GM18517 (cell line): ENCODE results near the gene ZNF320.
"Not testable (repeated sequence)": the region's sequence is repeated elsewhere in the genome, so short reads cannot be mapped to it uniquely, and the experiment has no call there.

Experiments
- ATAC-seq: cut with Tn5 transposase; IDR thresholded peaks from one replicate; pipeline ENCODE4 v1.9.1; 2021; ENCODE audit warnings: mild to moderate bottlenecking, moderate library complexity; ENCODE audit not compliant: unreplicated experiment

Gene ZNF320

DNA sequence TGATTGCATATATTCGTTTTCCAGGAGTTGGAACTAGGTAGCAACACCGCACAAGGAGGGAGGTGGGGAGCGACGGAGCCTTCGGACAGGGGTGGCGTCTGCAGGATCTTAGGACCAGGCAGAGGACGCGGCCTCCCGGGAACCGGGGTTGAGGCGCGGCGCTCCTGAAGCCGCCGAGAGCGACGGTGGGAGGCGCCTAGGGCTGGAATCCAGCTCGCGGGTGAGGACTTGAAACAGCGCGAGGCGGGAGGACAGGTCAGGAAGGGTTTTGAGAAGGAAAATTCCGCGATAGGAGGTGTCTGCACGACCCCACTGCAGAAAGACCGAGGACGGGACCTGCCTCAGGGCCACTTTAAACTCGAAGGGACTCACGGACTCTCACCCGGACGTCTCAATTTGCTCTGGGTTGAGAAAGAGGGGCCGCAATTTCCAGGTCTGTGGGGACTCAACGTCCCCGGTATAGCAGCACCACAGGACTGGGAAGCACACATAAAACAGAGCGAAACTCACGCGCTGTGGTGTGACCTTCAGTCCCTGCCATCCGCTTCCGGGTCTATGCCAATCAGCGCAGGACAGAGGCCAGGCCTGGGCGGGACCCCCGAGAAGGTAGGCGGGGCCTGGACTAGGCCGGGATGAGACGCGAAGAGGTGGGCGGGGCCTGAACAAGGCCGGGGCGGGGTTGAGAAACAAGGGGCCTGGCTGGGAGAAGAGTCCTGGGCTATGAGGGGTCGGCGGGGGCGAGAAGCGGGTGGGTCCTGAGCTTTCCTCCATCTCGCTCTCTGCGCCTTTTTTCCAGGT lies at the start of gene ZNF320:
ZNF320 (minus strand) TSS at position 498 of the 798 bp plus-strand sequence. CDS start 7,380 bp downstream, outside the sequence.
- peak; percentile 94 for ATAC-seq

DNA sequence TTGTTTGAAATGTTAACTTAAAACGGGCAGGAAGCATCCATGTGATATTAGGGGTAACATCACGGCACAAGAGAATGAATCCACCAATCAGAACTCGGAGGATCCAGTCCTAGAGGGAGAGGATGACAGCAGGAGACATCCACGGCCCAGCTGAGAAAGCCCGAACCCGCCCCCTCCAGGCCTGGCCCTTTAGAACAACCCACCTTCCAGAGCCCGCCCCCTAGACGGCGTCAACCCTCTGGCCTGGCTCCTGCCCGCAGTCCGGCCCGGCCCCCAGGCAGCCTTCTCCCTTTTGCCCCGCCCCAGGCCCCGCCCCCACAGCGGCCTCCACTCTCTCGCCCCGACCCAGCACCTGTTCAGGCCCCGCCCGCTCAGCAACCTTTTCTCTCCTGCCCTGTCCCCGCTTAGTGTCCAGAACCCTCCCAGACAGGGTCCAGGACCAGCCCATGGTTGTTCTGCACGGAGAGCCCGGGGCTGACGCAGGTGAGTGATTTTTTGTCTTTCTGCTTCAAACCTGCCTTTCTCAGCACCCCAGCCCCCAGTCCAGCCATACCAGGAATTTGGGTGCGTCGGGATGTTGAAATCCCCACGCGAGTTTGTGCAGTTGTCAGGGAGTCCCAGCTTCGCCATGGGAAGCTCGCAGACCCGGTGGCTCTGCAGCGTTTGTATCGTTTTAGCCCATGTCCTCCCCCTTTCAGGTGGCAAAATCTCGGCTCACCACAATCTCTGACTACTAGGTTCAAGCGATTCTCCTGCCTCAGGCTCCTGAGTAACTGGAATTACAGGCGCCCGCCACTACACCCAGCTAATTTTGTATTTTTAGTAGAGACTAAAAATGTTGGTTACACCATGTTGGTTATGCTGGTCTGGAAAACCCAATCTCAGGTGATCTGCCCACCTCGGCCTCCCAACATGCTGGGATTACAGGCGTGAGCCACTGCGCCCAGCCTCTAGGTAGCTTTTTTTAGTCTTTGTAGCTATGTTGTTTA lies 49.2 kb upstream of the ZNF320 start:
- no peak for ATAC-seq

DNA sequence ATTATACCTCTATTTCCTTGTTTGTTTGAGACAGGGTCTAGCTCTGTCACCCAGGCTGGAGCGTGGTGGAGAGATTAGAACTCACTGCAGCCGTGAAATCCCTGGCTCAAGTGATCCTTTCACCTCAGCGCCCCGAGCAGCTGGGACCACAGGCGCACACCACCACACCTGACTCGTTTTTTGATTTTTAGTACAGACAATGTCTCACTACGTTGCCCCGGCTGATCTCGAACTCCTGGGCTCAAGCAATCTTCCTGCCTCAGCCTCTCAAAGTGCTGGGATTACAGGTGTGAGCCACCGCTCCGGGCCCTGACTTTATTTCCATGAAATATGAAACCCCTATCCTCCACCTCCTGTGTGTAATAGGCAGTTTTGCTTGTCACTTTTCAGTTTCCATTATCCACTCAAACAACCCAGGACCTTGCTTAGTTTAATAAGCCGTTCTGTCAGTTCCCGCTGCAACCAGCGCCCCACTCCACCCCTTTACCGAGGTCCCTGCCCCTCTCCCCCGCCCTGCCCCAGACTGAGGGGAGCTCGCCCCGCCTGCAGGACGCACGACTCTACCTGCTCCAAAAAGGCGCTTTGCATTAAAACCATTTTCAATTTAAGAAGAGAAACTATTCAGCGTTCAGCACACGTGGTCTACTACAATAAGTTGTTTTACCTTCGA lies 48.4 kb upstream of the ZNF320 start:
- ATAC-seq = no peak

DNA sequence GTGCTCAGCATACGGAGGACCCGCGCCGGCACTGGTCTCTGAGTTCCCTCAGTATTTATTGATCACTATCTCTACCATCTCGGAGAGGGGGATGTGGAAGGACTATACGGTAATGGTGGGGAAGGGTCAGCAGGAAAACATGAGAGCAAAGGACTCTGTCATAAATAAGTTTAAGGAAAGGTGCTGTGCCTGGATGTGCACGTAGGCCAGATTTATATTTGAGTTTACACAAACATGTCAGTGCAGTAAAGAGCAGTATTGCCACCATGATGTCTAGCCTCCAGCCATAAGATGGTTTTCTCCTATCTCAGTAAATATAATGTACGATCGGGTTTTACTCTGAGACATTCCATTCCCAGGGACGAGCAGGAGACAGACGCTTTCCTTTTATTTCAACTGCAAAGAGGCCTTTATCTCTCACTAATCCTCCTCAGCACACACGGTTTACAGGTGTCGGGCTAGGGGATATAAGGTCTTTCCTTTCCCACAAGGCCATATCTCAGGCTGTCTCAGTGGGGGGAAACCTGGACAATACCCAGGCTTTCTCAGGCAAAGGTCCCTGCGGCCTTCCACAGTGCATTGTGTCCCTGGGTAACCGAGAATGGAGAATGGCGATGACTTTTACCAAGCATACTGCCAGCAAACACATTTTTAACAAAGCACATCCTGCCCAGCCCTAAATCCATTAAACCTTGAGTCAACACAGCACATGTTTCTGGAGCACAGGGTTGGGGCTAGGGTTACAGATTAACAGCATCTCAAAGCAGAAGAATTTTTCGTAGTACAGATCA lies 47.5 kb upstream of the ZNF320 start:
- ATAC-seq = not testable (repeated sequence)

DNA sequence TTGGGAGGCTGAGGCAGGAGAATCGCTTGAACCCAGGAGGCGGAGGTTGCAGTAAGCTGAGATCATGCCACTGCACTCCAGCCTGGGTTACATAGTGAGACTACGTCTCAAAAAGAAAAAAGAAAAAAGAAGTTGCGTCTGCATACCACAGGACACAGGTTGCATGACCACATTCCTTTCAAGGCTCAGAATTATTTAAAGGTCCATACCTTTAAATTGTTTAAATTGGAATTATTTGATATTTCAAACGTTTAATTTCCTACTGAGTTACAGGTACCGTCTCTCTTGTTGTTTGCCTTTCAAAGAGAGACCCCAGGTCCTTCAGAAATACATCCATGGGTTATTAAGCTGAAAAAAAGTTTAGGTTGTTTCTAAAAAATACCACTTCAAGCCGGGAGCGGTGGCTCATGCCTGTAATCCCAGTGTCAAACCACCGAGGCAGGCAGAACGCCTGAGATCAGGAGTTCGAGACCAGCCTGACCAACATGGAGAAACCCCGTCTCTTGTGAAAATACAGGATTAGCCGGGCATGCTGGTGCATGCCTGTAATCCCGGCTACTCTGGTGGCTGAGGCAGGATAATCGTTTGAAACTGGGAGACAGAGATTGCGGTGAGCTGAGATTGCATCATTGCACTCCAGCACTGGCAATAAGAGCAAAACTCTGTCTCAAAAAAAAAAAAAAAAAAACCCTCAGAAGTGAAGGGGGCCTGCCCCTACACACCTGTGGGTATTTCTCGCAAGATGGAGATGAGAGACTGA lies 46.6 kb upstream of the ZNF320 start:
- ATAC-seq = no peak

DNA sequence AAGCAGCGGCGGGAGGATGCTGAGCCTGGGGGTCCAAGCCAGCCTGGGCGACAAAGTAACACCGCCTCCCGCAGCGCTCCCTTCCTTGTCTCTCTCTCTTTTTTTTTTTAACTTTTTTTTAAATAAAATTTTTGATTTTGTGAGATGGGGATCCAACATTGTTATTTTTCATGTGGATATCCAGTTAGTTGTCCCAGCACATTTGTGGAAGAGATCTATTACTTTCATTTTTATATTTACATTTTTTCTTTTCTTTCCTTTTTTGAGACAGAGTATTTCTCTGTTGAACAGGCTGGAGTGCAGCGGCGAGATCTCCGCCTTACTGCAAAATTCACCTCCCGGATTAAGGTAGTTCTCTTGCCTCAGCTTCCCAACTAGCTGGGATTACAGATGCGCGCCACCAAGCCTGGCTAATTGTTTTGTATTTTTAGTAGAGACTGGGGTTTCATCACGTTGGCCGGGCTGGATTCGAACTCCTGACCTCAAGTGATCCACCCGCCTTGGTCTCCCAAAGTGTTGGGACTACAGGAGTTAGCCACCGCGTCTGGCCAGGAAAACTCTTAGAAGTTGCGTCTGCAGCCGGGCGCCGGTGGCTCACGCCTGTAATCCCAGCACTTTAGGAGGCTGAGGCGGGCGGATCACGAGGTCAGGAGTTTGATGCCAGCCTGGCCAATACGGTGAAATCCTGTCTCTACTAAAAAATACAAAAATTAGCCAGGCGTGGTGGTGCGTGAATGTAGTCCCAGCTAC lies 45.9 kb upstream of the ZNF320 start:
- no peak for ATAC-seq

DNA sequence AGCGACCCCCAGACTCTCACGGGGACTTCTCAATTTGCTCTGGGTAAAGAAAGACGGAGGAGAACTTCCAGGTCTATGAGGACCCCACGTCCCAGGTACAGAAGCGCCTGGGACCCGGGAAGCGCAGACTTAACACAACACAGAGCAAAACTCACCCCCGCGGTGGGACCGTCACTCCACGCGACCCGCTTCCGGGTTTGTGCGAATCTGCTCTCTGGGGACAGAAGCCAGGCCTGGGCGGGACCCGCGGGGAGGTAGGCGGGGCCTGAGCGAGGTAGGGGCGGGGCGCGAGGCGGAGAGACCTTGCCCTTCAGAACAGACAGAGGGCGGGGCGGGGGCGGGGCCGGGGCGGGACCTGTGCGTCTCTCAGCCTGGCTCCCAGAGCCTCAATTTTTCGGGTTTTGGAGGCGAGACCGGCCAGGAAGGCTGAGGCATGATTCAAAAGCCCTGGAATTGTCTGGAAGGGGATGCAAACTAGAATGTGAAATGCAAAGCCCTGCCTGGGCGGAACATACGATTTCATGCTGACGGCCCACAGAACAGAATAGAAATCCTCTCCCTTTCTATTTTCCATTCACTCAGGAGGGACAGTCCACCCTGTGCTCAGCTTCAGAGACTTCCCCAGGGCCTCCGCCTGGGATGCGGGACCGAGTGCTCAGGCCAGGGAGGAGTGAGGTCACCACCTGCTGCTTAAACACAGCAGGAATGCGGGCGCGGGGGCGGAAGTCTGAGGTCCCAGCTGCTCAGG lies 45.1 kb upstream of the ZNF320 start:
- ATAC-seq = peak; percentile 84

DNA sequence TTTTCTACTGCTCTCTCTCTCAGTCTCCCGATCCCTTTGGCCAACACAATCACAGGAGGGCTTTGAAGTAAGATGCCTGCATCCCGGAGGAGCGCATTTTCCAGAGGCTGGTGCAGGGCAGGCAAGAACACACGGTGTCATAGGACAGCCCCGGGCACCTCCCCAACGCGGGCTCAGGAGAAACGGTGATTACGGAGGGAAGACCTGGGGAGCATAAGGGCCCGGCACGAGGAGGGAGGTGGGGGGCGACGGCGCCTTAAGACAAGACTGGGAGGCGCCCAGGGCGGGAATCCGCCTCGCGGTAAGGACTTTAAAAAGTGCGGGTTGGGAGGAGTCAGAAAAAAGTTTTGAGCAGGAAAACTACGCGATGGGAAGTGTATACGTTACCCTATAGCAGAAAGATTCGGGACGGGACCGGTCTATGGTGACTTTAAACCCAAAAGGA lies 44.5 kb upstream of the ZNF320 start:
- peak; percentile 20 for ATAC-seq

DNA sequence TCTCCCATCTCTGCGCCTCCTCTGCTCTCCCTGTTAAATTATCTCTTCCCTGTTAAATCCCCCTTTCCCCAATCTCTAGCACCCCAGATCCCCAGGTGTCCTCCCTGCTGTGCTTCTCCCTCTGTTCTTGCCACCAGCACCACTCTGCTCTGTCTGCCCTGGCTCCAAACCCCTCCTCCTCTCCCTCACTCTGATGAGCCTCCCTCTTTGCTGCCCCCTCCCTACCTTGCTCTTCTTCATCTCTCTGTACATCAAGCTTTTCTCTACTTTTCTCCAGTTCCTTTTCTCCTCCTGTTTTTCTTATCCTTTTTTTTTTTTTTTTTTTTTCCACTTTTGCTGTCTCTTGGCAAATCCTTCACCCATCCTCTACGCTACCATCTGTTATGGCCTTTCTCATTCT lies 44.1 kb upstream of the ZNF320 start:
- ATAC-seq = not testable (repeated sequence)

DNA sequence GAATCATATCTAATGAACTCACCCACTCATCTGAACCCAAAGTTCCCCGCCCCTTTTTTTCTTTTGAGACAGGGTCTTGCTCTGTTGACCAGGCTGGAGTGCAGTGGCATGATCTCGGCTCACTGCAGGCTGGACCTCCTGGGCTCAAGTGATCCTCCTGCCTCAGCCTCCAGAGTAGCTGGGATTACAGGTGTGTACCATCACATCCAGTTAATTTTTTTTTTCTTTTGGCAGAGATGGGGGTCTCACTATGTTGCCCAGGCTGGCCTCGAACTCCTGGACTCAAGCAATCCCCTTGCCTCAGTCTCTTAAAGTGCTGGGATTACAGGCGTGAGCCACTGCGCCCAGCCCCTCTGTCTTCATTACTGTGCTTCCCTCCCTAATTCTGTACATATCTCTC lies 43.5 kb upstream of the ZNF320 start:
- ATAC-seq = not testable (repeated sequence)

DNA sequence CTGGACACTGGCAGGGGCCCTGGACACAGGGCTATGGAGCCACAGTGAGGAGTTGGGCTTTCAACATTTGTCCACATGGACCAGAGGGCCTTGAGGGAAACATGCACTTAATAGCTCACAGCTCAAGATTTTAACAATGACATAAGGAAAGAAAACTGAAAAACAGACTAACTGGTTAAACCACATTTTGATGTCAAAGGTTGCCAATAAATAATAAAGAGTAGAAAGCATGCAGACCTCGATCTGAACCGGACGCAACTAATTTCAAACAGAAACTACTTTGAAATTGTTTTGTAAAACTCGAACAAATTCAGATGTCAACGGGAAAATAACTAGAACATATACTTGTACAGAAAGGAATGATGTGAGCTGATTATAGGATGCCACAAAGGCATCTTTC lies 41.3 kb upstream of the ZNF320 start:
- no peak for ATAC-seq

DNA sequence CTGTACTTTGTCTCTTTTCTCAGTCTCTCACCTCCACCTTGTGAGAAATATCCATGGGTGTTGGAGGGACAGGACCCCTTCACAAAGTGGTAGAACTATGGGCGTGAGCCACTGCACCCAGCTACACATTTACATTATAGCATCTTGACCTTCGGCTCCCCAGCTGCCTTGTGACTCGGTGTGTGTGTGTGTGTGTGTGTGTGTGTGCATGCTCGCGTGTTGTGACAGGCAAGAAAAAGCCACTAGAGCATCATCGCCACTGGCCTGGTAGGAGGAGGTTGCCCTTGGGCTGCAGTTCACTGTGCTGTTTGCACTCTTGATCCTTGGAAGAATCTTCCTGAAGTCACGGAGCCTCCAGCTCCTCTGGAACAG lies 39.5 kb upstream of the ZNF320 start:
- ATAC-seq = no peak

DNA sequence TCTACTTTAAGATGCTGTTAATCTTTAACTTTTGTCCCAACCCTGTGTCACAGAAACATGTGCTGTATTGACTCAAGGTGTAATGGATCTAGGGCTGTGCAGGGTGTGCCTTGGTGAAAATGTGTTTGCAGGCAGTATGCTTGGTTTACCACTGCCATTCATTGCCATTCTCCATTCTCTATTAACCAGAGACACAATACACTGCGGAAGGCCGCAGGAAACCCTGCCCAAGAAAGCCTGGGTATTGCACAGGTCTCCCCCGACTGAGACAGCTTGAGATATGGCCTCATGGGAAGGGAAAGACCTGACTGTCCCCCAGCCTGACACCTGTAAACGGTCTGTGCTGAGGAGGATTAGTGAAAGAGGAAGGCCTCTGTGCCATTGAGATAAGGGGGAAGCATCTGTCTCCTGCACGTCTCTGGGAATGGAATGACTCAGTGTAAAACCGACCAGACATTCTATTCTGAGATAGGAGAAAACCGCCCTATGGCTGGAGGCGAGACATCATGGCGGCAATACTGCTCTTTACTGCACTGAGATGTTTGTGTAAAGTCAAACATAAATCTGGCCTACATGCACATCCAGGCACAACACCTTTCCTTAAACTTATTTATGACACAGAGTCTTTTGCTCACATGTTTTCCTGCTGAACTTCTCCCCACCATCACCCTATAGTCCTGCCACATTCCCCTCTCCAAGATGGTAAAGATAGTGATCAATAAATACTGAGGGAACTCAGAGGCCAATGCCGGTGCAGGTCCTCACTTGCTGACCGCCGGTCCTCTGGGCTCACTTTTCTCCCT lies 38.9 kb upstream of the ZNF320 start:
- no peak for ATAC-seq

DNA sequence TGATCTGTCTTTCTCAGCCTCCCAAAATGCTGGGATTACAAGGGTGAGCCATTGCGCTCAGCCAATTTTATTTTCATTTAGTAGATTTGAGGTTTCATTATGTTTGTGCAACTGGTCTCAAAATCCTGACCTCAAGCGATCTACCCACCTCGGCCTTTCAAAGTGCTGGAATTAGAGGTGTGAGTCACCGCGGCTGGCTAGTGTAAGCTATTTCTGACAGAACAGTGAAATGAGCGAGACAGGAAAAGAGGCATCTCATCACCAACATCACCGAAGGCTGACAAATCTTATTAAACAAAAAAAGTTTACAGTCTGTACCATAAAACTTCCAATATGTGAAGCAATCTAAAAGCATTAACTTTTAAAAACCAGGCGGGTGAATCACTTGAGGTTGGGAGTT lies 38.0 kb upstream of the ZNF320 start:
- ATAC-seq = no peak

DNA sequence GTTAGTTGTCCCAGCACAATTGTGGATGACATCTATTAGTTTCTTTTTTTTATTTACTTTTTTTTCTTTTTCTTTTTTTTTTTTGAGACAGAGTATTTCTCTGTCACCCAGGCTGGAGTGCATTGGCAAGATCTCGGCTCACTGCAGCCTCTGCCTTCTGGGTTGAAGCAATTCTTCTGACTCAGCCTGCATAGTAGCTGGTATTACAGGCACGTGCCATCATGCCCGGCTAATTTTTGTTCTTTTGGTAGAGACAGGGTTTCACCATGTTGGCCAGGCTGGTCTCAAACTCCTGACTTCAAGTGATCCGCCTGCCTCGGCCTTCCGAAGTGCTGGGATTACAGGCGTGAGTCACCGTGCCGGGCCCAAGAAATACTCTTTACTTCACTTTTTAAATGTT lies 27.2 kb upstream of the ZNF320 start:
- ATAC-seq = not testable (repeated sequence)

DNA sequence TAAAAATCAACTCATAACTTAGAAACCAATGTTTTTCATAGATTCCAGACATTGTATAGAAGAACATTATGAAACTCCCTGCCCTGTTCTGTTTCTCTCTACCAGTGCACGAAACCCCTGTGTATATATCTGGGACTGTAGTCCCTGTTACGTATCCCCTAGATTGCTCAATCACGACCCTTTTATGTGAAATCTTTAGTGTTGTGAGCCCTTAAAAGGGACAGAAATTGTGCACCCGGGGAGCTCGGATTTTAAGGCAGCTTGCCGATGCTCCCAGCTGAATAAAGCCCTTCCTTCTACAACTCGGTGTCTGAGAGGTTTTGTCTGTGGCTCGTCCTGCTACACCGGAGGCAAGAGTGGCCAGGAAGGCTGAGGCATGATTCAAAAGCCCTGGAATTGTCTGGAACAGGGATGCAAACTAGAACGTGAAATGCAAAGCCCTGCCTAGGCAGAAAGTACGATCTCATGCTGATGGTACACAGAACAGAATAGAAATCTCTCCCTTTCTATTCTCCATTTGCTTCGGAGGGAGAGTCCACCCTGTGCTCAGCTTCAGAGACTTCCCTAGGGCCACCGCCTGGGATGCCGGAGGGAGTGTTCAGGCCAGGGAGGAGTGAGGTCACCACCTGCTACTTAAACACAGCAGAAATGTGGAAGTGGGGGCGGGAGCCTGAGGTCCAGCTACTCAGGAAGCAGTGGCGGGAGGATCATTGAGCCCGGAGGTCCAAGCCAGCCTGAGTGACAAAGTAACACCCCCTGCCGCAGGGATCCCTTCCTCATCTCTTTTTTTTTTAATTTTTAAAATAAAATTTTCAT lies 26.6 kb upstream of the ZNF320 start:
- ATAC-seq = no peak
